H1 (cell line): ENCODE results near the gene L3MBTL3. TPM values are rescaled to one million over a fixed set of nuclear protein-coding genes. Genes with fewer than 3 reads are reported as not detected.

ENCODE experiments used
- EGR1 ChIP-seq: IDR thresholded peaks from 2 replicates; pipeline ENCODE4 v1.6.1; 2011; ENCODE audit warnings: low read depth, low read length, borderline replicate concordance
- EZH2 ChIP-seq: fragments of 200-600 bp; sonication (generic); IDR thresholded peaks from 2 replicates; pipeline ENCODE4 v1.7.1; 2012; ENCODE audit warnings: low read depth, mild to moderate bottlenecking, moderate library complexity, low read length, inconsistent platforms; ENCODE audit not compliant: severe bottlenecking
- PHF8 ChIP-seq: fragments of 200-600 bp; sonication (generic); conservative IDR thresholded peaks from 2 replicates; pipeline ENCODE4 v1.7.1; 2012; ENCODE audit warnings: low read depth, mild to moderate bottlenecking, inconsistent platforms, low read length, moderate library complexity
- RXRA ChIP-seq: IDR thresholded peaks from 2 replicates; pipeline ENCODE4 v1.6.1; 2011; ENCODE audit warnings: low read depth, mild to moderate bottlenecking, low read length, moderate library complexity; ENCODE audit not compliant: insufficient read depth
- SAP30 ChIP-seq: fragments of 300-600 bp; sonication (generic); IDR thresholded peaks from 2 replicates; pipeline ENCODE4 v1.7.1; 2012; ENCODE audit warnings: low read length, moderate library complexity, mild to moderate bottlenecking, inconsistent platforms; ENCODE audit not compliant: insufficient read depth, insufficient replicate concordance
- polyA plus RNA-seq, 7 experiments: library from polyadenylated mRNA; depleted of rRNA in 3 of 7; stranded (reverse) in 5 of 7; unstranded in 2 of 7; fragments of >200 nt in 5 of 7; fragments of 200-250 nt in 2 of 7; gene quantifications; 1 replicate in 5 of 7; 2 replicates in 1 of 7; 4 replicates in 1 of 7; pipeline versions ENCODE4 v1.2.1 to v1.2.3, GENCODE V29; 2011 to 2013; ENCODE audit warnings: missing spikeins in 2 of 7, mixed read lengths in 2 of 7
- total RNA-seq: library from RNA; stranded (reverse); fragmentation: NEBNext Ultra II Directional; extraction: Animal tissue kit (Norgen Biotek cat#: 25700); gene quantifications from 2 replicates; pipeline ENCODE4 v1.2.1, GENCODE V29; 2021
- TF ChIP-seq, protein P1 (sequence below): fragments of 300-600 bp; sonication (generic); IDR thresholded peaks from 2 replicates; pipeline ENCODE4 v1.7.1; 2012; ENCODE audit warnings: low read length, moderate library complexity, mild to moderate bottlenecking, inconsistent platforms; ENCODE audit not compliant: insufficient replicate concordance
- TF ChIP-seq, protein P2 (sequence below), 3 experiments: IDR thresholded peaks; 1 replicate in 2 of 3; 2 replicates in 1 of 3; pipeline versions ENCODE4 v1.5.1 to v1.6.1; 2011; ENCODE audit warnings: low read length in 3 of 3, mild to moderate bottlenecking in 3 of 3, inconsistent platforms in 2 of 3, low read depth in 1 of 3, moderate library complexity in 1 of 3; ENCODE audit not compliant: insufficient read depth in 1 of 3; ENCODE audit errors: control extremely low read depth in 1 of 3

L3MBTL3 gene
- total and polyA plus RNA-seq, 2 of the 8 experiments (the other 6 are each of a cell fraction or from before 2014, with no cell fraction given) = 3.9 to 17.2 TPM

DNA sequence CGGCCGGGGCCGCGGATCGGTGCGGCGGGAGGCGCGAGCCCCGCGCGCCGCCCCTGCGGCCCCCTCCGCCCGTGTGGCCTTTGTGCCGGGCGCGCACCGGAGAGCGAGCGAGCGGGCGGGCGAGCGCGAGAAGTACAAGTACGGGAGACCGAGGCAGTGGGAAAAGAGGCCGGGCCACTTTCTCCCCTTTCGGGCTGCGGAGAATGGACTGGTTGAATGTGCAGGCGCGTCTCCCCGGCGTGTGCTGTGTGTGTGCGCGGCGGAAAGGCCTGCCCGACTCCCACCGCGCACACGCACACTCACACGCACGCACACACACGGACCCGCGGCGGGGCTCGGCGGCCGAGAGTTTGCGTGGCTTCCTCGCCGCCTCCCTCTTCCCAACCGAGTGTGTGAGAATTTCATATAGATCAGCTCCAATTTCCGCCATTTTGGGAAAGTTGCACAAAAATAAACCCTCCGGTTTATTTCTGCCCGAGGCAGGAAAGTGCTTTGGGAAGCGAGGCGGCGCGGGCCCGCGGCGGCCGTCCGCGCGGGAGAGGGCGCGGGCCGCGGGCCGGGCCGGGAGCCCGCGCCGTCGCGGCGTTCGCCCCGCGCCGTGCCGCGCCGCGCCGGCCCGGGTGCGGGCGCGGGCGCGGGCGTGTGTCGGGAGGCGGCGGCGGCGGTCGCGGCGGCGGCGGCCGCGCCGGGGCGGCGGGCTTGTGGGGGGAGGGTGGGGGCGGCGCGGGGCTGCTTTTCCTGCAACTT lies 1.1 kb downstream of the L3MBTL3 start (continued):
- TF ChIP-seq EZH2 (no peak), EGR1 (no peak), PHF8 (peak; percentile 45), RXRA (no peak), SAP30 (no peak)
- TF ChIP-seq, protein P1, sequence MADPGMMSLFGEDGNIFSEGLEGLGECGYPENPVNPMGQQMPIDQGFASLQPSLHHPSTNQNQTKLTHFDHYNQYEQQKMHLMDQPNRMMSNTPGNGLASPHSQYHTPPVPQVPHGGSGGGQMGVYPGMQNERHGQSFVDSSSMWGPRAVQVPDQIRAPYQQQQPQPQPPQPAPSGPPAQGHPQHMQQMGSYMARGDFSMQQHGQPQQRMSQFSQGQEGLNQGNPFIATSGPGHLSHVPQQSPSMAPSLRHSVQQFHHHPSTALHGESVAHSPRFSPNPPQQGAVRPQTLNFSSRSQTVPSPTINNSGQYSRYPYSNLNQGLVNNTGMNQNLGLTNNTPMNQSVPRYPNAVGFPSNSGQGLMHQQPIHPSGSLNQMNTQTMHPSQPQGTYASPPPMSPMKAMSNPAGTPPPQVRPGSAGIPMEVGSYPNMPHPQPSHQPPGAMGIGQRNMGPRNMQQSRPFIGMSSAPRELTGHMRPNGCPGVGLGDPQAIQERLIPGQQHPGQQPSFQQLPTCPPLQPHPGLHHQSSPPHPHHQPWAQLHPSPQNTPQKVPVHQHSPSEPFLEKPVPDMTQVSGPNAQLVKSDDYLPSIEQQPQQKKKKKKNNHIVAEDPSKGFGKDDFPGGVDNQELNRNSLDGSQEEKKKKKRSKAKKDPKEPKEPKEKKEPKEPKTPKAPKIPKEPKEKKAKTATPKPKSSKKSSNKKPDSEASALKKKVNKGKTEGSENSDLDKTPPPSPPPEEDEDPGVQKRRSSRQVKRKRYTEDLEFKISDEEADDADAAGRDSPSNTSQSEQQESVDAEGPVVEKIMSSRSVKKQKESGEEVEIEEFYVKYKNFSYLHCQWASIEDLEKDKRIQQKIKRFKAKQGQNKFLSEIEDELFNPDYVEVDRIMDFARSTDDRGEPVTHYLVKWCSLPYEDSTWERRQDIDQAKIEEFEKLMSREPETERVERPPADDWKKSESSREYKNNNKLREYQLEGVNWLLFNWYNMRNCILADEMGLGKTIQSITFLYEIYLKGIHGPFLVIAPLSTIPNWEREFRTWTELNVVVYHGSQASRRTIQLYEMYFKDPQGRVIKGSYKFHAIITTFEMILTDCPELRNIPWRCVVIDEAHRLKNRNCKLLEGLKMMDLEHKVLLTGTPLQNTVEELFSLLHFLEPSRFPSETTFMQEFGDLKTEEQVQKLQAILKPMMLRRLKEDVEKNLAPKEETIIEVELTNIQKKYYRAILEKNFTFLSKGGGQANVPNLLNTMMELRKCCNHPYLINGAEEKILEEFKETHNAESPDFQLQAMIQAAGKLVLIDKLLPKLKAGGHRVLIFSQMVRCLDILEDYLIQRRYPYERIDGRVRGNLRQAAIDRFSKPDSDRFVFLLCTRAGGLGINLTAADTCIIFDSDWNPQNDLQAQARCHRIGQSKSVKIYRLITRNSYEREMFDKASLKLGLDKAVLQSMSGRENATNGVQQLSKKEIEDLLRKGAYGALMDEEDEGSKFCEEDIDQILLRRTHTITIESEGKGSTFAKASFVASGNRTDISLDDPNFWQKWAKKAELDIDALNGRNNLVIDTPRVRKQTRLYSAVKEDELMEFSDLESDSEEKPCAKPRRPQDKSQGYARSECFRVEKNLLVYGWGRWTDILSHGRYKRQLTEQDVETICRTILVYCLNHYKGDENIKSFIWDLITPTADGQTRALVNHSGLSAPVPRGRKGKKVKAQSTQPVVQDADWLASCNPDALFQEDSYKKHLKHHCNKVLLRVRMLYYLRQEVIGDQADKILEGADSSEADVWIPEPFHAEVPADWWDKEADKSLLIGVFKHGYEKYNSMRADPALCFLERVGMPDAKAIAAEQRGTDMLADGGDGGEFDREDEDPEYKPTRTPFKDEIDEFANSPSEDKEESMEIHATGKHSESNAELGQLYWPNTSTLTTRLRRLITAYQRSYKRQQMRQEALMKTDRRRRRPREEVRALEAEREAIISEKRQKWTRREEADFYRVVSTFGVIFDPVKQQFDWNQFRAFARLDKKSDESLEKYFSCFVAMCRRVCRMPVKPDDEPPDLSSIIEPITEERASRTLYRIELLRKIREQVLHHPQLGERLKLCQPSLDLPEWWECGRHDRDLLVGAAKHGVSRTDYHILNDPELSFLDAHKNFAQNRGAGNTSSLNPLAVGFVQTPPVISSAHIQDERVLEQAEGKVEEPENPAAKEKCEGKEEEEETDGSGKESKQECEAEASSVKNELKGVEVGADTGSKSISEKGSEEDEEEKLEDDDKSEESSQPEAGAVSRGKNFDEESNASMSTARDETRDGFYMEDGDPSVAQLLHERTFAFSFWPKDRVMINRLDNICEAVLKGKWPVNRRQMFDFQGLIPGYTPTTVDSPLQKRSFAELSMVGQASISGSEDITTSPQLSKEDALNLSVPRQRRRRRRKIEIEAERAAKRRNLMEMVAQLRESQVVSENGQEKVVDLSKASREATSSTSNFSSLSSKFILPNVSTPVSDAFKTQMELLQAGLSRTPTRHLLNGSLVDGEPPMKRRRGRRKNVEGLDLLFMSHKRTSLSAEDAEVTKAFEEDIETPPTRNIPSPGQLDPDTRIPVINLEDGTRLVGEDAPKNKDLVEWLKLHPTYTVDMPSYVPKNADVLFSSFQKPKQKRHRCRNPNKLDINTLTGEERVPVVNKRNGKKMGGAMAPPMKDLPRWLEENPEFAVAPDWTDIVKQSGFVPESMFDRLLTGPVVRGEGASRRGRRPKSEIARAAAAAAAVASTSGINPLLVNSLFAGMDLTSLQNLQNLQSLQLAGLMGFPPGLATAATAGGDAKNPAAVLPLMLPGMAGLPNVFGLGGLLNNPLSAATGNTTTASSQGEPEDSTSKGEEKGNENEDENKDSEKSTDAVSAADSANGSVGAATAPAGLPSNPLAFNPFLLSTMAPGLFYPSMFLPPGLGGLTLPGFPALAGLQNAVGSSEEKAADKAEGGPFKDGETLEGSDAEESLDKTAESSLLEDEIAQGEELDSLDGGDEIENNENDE = no peak
- TF ChIP-seq, protein P2, sequence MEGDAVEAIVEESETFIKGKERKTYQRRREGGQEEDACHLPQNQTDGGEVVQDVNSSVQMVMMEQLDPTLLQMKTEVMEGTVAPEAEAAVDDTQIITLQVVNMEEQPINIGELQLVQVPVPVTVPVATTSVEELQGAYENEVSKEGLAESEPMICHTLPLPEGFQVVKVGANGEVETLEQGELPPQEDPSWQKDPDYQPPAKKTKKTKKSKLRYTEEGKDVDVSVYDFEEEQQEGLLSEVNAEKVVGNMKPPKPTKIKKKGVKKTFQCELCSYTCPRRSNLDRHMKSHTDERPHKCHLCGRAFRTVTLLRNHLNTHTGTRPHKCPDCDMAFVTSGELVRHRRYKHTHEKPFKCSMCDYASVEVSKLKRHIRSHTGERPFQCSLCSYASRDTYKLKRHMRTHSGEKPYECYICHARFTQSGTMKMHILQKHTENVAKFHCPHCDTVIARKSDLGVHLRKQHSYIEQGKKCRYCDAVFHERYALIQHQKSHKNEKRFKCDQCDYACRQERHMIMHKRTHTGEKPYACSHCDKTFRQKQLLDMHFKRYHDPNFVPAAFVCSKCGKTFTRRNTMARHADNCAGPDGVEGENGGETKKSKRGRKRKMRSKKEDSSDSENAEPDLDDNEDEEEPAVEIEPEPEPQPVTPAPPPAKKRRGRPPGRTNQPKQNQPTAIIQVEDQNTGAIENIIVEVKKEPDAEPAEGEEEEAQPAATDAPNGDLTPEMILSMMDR (IDR thresholded peaks at IDR 0.05; ENCODE audit: control extremely low read depth in 1 of 3, insufficient read depth in 1 of 3, low read depth in 1 of 3, low read length in 3 of 3) = no peak
